BE2C (cell line): ENCODE results near the gene DAD1.

Source experiments
- DNase-seq: peaks from one replicate; pipeline ENCODE4 v3.0.0-alpha.2; 2020
- H3K27me3 ChIP-seq: fragments of 250-450 bp; sonication (Bioruptor Pico); 2 replicates; pipeline ENCODE4 v1.5.1; 2020; ENCODE audit warnings: mild to moderate bottlenecking
- H3K36me3 ChIP-seq: fragments of 250-450 bp; sonication (Bioruptor Pico); 2 replicates; pipeline ENCODE4 v1.5.1; 2020; ENCODE audit warnings: mild to moderate bottlenecking
- H3K4me1 ChIP-seq: fragments of 250-450 bp; sonication (Bioruptor Pico); 2 replicates; pipeline ENCODE4 v1.5.1; 2020
- H3K4me3 ChIP-seq: 2 replicates; pipeline ENCODE4 v1.5.1; 2011; ENCODE audit warnings: low read depth, low read length
- H3K9me3 ChIP-seq: fragments of 250-450 bp; sonication (Bioruptor Pico); 2 replicates; pipeline ENCODE4 v1.5.1; 2020
- TF ChIP-seq, protein P1 (sequence below): IDR thresholded peaks from 2 replicates; pipeline ENCODE4 v1.5.1; 2012; ENCODE audit warnings: mild to moderate bottlenecking, low read depth, low read length

The DAD1 gene

DNA sequence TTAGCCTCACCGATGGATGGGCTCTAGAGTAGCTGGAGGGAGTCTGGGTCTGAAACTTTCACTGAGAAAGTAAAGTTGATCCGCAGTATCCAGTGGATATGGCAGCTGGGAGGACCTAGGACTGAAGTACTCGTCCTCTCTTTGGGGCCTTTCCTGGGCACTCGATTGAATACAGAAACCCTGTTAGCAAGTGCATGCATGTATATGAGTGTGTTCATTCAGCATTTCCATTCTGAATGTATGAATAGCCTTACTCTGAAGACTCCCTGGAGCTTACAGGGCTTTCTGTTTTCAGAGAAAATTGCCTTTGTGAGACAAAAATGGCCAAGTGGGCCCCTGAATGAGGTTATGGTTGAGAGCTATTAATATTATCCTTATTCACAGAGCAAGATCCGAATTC lies 62.8 kb downstream of the DAD1 start:
- Histone ChIP-seq H3K4me3 (no peak overlapping the region), H3K27me3 (no peaks in the 10 kb centered on the region), H3K4me1 (peaks cover 8% of the 10 kb centered on the region; the same call in 1 of the 2 replicates), H3K9me3 (no peaks in the 10 kb centered on the region), H3K36me3 (no peaks in the 10 kb centered on the region)
- TF ChIP-seq, protein P1, sequence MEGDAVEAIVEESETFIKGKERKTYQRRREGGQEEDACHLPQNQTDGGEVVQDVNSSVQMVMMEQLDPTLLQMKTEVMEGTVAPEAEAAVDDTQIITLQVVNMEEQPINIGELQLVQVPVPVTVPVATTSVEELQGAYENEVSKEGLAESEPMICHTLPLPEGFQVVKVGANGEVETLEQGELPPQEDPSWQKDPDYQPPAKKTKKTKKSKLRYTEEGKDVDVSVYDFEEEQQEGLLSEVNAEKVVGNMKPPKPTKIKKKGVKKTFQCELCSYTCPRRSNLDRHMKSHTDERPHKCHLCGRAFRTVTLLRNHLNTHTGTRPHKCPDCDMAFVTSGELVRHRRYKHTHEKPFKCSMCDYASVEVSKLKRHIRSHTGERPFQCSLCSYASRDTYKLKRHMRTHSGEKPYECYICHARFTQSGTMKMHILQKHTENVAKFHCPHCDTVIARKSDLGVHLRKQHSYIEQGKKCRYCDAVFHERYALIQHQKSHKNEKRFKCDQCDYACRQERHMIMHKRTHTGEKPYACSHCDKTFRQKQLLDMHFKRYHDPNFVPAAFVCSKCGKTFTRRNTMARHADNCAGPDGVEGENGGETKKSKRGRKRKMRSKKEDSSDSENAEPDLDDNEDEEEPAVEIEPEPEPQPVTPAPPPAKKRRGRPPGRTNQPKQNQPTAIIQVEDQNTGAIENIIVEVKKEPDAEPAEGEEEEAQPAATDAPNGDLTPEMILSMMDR = no peak
- DNase-seq = no peak

DNA sequence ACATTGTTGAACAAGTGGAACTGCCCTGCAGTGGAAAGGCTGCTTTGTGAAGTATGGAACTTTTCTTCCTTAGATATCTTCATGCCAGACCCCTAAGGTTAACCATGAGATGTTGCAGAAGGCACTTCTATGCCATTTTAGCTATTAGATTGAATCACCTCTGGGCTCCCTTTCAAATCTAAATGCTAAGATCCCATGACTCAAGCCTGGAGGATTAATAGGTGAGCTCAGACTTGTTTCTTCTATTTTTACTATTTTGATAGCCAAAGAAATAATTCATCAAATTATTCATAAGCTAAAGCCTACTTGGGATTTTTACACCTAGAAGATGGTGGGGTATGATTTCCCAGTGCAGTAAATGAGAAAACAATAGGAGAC lies 64.3 kb downstream of the DAD1 start:
- Histone ChIP-seq H3K9me3 (no peaks in the 10 kb centered on the region), H3K4me1 (peaks cover 14% of the 10 kb centered on the region), H3K36me3 (no peaks in the 10 kb centered on the region), H3K27me3 (no peaks in the 10 kb centered on the region), H3K4me3 (no peak overlapping the region)
- no peak for DNase-seq
- TF ChIP-seq, protein P1 = no peak

DNA sequence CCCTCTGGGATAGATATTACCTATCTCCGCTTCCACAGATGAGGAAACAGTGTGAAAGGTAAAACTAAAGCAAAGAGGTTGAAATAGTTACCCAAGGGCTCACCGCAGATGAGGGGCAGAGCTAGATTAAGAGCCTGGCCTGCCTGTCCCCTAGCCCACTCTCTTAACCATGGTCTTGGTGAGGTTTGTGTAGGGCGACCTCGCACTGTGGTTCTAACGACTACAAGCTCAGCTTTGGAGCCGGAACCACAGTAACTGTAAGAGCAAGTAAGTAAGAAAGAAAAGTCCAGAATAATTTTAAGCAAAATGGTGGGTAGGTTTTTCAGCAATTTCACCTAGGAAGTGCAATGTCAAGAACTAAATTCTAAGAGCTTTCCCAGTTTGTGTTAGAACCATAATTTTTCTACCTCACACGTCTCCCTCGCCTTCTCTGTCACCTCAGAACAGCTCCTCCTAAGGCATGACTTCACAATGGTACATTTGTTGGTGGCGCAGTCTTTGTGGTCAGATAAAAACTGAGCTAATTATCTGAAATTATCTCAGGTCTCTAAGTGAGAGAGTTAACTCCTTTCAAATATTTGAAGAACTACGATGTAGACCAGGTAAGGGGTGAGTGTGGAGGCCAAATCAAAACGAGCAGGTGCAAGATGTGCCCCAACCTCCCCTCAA lies 64.8 kb downstream of the DAD1 start:
- TF ChIP-seq, protein P1 = no peak
- Histone ChIP-seq H3K4me1 (peaks cover 18% of the 10 kb centered on the region), H3K36me3 (no peaks in the 10 kb centered on the region), H3K27me3 (no peaks in the 10 kb centered on the region), H3K9me3 (no peaks in the 10 kb centered on the region), H3K4me3 (no peak overlapping the region)
- DNase-seq = no peak

DNA sequence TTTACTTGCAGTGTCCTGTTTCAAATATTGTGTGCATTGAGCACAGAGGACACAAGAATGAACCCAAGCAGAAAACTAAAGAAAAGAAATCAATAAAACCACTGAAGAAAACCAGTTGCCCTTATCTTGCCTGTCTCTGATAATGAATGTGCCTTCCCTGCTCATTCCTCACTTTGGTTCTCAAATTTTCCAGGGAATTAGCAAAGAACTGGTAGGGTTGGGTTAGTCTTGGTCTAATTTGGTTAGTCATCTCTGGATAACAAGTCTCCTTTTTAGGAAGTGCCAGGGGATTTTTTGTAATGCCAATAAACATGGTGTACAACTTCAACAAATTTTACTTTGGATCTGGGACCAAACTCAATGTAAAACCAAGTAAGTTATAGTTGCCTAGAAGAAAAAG lies 65.7 kb downstream of the DAD1 start:
- no peaks in the 10 kb centered on the region for H3K9me3 ChIP-seq
- TF ChIP-seq, protein P1 = no peak
- H3K36me3 ChIP-seq = no peaks in the 10 kb centered on the region
- no peak overlapping the region for H3K4me3 ChIP-seq
- H3K4me1 ChIP-seq = peaks cover 18% of the 10 kb centered on the region
- DNase-seq = no peak
- H3K27me3 ChIP-seq = no peaks in the 10 kb centered on the region

DNA sequence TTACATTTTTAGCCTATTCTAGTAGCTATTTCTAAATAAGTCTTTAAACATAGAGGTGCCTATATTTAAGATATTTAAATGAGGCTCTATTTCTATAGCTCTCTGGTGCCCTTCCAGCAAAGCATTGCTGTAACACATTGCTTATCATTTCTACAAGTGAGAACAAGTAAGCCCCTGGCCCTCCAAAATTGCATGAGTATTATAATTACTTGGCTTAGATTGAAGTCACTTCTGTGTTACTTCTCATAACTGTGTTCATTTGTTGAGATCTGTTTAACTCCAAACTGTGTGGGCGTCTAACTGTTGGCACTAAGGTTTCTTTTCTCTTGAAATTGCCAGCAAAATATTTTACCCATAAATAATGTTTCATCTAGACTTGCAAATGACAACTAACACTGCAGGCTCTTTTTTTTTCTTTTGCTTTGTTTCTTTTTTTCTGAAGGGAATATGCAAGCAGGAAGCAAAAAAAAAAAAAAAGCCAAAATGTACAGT lies 66.5 kb downstream of the DAD1 start:
- no peak overlapping the region for H3K4me3 ChIP-seq
- TF ChIP-seq, protein P1 = no peak
- peaks cover 26% of the 10 kb centered on the region for H3K4me1 ChIP-seq
- no peak for DNase-seq
- H3K27me3 ChIP-seq = no peaks in the 10 kb centered on the region
- H3K36me3 ChIP-seq = no peaks in the 10 kb centered on the region
- H3K9me3 ChIP-seq = no peaks in the 10 kb centered on the region

DNA sequence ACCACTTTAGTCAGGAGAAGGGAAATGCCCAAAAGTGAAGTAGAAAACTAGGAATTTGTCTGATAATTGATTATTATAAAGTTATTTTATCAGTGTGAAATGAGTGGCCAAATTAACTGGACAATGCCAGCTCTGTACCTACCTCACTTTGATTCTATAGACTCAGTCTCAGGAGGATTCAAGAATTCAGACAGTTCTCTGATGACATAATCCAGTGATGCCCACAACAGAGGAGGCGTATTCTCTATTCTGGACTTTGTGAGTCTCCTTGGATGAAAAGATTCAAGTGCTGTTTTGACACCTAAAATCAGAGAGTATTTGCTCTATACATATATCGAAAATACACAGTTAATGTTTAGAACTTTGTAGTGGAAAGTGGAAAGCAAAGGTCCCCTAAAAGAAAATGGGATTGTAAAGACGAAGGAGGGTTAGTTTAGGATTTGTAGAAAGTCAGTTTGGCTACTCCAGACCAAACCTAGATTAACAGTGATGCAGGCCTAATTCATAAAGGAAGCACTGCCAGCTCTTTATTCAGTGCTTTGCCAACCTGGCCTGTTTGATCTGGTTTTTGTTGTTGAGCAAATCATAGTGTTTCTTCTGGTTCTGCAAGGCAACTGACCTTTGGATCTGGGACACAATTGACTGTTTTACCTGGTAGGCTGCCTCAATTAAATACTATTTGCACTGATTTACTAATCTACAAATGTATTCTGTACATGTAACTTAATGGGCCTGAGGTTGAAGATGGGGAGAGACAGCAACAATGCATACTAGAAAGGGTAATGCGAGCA lies 67.4 kb downstream of the DAD1 start:
- H3K9me3 ChIP-seq = no peaks in the 10 kb centered on the region
- DNase-seq = no peak
- H3K27me3 ChIP-seq = no peaks in the 10 kb centered on the region
- TF ChIP-seq, protein P1 = no peak
- no peaks in the 10 kb centered on the region for H3K36me3 ChIP-seq
- peaks cover 32% of the 10 kb centered on the region for H3K4me1 ChIP-seq
- no peak overlapping the region for H3K4me3 ChIP-seq
